HG03139 (cell line): ENCODE data around the gene GALNTL6.
"Not testable (repeated sequence)": the region's sequence is repeated elsewhere in the genome, so short reads cannot be mapped to it uniquely, and the experiment has no call there.

Experiments used
- ATAC-seq: cut with Tn5 transposase; IDR thresholded peaks from one replicate; pipeline ENCODE4 v1.9.1; 2021; ENCODE audit not compliant: unreplicated experiment

The GALNTL6 gene

GRCh38 chr4:172998527-172999469 lies 1185.6 kb downstream of the GALNTL6 start:
- no peak for ATAC-seq

- ATAC-seq = no peak
Measured at GRCh38 chr4:173001571-173001970, 1188.4 kb downstream of the GALNTL6 start.

- ATAC-seq = no peak
Measured at GRCh38 chr4:173002830-173003561, 1189.8 kb downstream of the GALNTL6 start.

- ATAC-seq = no peak
Measured at GRCh38 chr4:173005912-173006633, 1192.9 kb downstream of the GALNTL6 start.

- no peak for ATAC-seq
Measured at GRCh38 chr4:173008436-173008835, 1195.2 kb downstream of the GALNTL6 start.

GRCh38 chr4:173009129-173009823 lies 1196.1 kb downstream of the GALNTL6 start:
- no peak for ATAC-seq

GRCh38 chr4:173012608-173013007 lies 1199.4 kb downstream of the GALNTL6 start:
- ATAC-seq = no peak

GRCh38 chr4:173013232-173013930 lies 1200.2 kb downstream of the GALNTL6 start:
- peak; percentile 56 for ATAC-seq

- ATAC-seq = no peak
Measured at GRCh38 chr4:173014113-173014558, 1200.9 kb downstream of the GALNTL6 start.

- ATAC-seq = no peak
Measured at GRCh38 chr4:173014836-173015235, 1201.6 kb downstream of the GALNTL6 start.

- no peak for ATAC-seq
Measured at GRCh38 chr4:173017802-173018201, 1204.6 kb downstream of the GALNTL6 start.

- no peak for ATAC-seq
Measured at GRCh38 chr4:173018446-173018845, 1205.2 kb downstream of the GALNTL6 start.

- no peak for ATAC-seq
Measured at GRCh38 chr4:173019664-173020063, 1206.5 kb downstream of the GALNTL6 start.

- ATAC-seq = not testable (repeated sequence)
Measured at GRCh38 chr4:173021746-173022573, 1208.8 kb downstream of the GALNTL6 start.

- no peak for ATAC-seq
Measured at GRCh38 chr4:173024203-173024602, 1211.0 kb downstream of the GALNTL6 start.

GRCh38 chr4:173025131-173025530 lies 1211.9 kb downstream of the GALNTL6 start:
- peak; percentile 74 for ATAC-seq

- no peak for ATAC-seq
Measured at GRCh38 chr4:173037242-173037641, 1224.0 kb downstream of the GALNTL6 start.

- no peak for ATAC-seq
Measured at GRCh38 chr4:173038192-173038896, 1225.1 kb downstream of the GALNTL6 start.
